Fibroblast of mammary gland (primary cell): Measurements from ENCODE around the gene AUH.

Experiments
- DNase-seq: peaks from one replicate; pipeline ENCODE4 v3.0.0-alpha.2; 2010; ENCODE audit warnings: low read depth
- H3K4me3 ChIP-seq: 2 replicates; pipeline ENCODE4 v1.5.1; 2011; ENCODE audit warnings: low read depth, mild to moderate bottlenecking, low read length, moderate library complexity; ENCODE audit not compliant: control insufficient read depth
- CTCF ChIP-seq: conservative IDR thresholded peaks from 2 replicates; pipeline ENCODE4 v1.5.1; 2011; ENCODE audit warnings: low read depth, low read length, inconsistent platforms; ENCODE audit not compliant: control insufficient read depth, insufficient read depth

Gene AUH

GRCh38 chr9:91179237-91180138, 182.2 kb downstream of the AUH start:
- no peak for TF ChIP-seq CTCF
- no peak overlapping the region for H3K4me3 ChIP-seq
- DNase-seq: peak; percentile 98

GRCh38 chr9:91178281-91179236, 183.2 kb downstream of the AUH start:
- no peak for DNase-seq
- no peak for TF ChIP-seq CTCF
- H3K4me3 ChIP-seq: no peak overlapping the region

- no peak overlapping the region for H3K4me3 ChIP-seq
- TF ChIP-seq CTCF: no peak
- DNase-seq: peak; percentile 66
These were observed 183.9 kb downstream of the AUH start for GRCh38 chr9:91177661-91178280.

DNA sequence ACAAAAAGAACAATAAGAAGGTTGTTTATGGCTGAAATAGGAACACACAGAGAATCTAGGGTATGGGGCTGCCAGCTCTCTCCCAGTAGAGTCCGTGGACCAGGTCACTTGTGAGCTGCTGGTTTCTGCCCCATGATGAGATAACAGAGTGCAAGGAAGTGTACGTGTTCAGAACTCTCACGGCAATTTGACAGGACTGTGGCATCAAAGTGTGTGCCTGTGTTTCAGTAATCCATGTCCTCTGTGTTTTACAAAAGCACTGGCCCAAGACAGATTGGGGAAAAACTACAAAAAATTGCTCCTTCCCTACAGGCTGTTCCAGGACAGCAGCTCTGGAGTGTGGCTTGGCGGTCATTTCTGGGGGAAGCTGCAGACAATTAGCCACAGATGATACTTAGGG, 184.6 kb downstream of the AUH start:
- no peak for TF ChIP-seq CTCF
- no peak overlapping the region for H3K4me3 ChIP-seq
- DNase-seq: no peak

DNA sequence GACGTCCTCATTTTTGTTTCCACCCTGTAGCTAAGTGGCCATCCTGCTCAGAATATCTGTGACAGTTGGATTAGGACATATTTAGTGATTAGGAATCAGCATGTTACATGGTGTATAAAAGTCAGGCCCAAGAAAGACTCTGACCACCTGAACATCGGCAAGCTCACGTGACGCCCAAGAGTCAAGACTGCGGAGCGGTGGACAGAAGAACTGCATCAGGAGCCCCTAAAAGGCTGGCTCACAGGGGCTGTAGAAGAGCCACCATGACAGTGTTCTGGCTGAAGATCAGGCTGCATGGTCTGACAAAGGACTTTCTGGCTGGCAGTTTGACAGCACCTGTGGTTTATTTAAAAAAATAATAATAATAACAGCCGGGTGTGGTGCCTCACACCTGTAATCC, 185.3 kb downstream of the AUH start:
- no peak for TF ChIP-seq CTCF
- H3K4me3 ChIP-seq: no peak overlapping the region
- no peak for DNase-seq

- no peak for TF ChIP-seq CTCF
- H3K4me3 ChIP-seq: no peak overlapping the region
- no peak for DNase-seq
These were observed 186.9 kb downstream of the AUH start for GRCh38 chr9:91174772-91175171.
